Ovary (tissue), 3 donors: ENCODE data around the gene SHB.

Experiments used
- CTCF ChIP-seq, 3 donors: fragments of 450-650 bp in 2 of 3; fragments of 200-600 bp in 1 of 3; IDR thresholded peaks; one replicate each; pipeline versions ENCODE4 v1.5.1 to v1.8.0; 2016 to 2022; ENCODE audit warnings: antibody characterized with exemption in 3 of 3, mild to moderate bottlenecking in 1 of 3
- POLR2A ChIP-seq: fragments of 450-650 bp; IDR thresholded peaks from one replicate; pipeline ENCODE4 v1.6.1; 2017; ENCODE audit warnings: antibody characterized with exemption, mild to moderate bottlenecking, moderate library complexity
- donor health status: DM: no; HTN: no; CAD: no.

- TF ChIP-seq CTCF (IDR thresholded peaks at IDR 0.05) = no peak
- TF ChIP-seq POLR2A = no peak
Observed at GRCh38 chr9:37996819-37997217, 72.2 kb downstream of the SHB start.
